ENCODE results near the gene EMSY. TPM values are rescaled to one million over a fixed set of nuclear protein-coding genes. Genes with fewer than 3 reads are reported as not detected.
"Not testable (repeated sequence)": the region's sequence is repeated elsewhere in the genome, so short reads cannot be mapped to it uniquely, and the experiment has no call there.

Gene EMSY
- total and polyA plus RNA-seq, 3 donors from 2014 or later = 23.1 to 45.5 (median 35.7) TPM

DNA sequence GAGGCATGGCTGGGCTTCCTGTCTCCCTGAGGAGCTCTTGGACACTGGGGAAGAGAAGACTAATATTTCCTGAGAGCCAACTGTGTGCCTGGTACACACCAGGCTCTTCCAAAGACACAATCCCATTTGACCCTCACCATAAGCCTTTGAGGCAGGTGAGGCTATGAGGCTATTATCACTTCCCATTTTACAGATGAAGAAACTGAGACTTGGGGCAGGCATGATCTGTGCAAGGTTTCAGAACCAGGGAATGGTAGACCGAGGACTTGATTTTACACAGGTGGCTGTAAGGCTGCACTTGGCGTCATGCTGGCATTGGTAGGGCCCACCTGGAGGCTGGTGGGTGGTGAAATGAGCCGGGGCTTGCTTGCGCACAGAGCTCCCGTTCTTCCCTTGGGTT lies 134.9 kb downstream of the EMSY start:
- TF ChIP-seq, protein P1, sequence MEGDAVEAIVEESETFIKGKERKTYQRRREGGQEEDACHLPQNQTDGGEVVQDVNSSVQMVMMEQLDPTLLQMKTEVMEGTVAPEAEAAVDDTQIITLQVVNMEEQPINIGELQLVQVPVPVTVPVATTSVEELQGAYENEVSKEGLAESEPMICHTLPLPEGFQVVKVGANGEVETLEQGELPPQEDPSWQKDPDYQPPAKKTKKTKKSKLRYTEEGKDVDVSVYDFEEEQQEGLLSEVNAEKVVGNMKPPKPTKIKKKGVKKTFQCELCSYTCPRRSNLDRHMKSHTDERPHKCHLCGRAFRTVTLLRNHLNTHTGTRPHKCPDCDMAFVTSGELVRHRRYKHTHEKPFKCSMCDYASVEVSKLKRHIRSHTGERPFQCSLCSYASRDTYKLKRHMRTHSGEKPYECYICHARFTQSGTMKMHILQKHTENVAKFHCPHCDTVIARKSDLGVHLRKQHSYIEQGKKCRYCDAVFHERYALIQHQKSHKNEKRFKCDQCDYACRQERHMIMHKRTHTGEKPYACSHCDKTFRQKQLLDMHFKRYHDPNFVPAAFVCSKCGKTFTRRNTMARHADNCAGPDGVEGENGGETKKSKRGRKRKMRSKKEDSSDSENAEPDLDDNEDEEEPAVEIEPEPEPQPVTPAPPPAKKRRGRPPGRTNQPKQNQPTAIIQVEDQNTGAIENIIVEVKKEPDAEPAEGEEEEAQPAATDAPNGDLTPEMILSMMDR (IDR thresholded peaks at IDR 0.05) = no peak
- TF ChIP-seq POLR2A (IDR thresholded peaks at IDR 0.05) = no peak
- 86 to 92% methylated on average over 2 to 5 of the region's 5 CpGs for WGBS, 2 donors
- Histone ChIP-seq H3K9me3 (no peaks in the 10 kb centered on the region), H3K36me3 (ENCODE audit: low read depth, missing control alignments) (no peaks in the 10 kb centered on the region), H3K27ac (peak overlapping the region in 1 of 2 donors; percentile 77), H3K4me3 (no peak overlapping the region), H3K27me3 (no peaks in the 10 kb centered on the region), H3K4me1 (peaks cover 4% of the 10 kb centered on the region)
- intact Hi-C loops (cut with DNase I; ENCODE audit: low total_unique reads) = no loop called here
- DNase-seq = no peak

DNA sequence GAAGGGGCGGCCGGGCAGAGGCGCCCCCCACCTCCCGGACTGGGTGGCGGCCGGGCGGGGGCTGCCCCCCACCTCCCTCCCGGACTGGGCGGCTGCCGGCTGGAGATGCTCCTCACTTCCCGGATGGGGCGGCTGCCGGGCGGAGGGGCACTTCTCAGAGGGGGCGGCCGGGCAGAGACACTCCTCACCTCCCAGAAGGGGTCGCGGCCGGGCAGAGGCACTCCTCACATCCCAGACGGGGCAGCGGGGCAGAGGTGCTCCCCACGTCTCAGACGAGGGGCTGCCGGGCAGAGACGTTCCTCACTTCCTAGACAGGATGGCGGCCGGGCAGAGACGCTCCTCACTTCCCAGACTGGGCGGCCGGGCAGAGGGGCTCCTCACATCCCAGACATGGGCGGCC lies 137.7 kb downstream of the EMSY start:
- DNase-seq; H3K27ac ChIP-seq; H3K4me1 ChIP-seq; H3K36me3 ChIP-seq (ENCODE audit: low read depth, missing control alignments); H3K27me3 ChIP-seq; H3K9me3 ChIP-seq; intact Hi-C loops (cut with DNase I; ENCODE audit: low total_unique reads): not testable (repeated sequence)
- peak overlapping the region; percentile 13 to 17 for H3K4me3 ChIP-seq
- 51 to 75% methylated on average over 3 to 27 of the region's 31 CpGs for WGBS, 2 donors

DNA sequence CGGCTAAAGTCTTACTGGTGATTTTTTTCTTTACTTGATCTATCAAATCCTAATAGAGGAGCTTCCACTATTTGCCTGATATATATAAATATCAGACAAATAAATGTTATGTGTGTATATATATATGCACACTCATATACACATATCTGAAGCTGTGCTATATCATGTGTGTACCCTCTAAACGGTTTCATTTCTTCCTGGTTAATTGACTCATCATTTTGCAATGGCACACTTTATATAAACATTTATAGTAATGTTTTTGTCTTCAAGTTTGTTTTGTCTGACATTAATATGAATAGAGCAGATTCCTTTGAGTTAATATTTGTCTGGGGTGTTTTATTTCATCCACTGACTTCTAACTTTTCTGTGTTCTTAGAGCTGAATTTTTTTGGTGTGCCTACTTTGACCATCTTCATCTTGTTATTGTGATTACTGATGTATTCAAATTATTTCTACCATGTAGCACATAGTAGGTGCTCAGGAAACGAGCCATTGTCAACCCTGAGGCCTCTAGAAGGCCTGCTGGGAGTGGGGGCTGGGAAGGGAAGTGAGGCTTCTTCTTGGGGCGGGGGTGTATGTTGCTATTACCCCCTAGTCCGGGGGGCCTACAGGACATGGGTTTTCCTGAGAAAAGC lies 143.1 kb downstream of the EMSY start:
- no peak for DNase-seq
- no peaks in the 10 kb centered on the region for H3K4me1 ChIP-seq
- peak overlapping the region in 1 of 2 donors; percentile 51 for H3K27ac ChIP-seq
- no peaks in the 10 kb centered on the region for H3K9me3 ChIP-seq
- TF ChIP-seq, protein P1 (IDR thresholded peaks at IDR 0.05) = no peak
- TF ChIP-seq POLR2A (IDR thresholded peaks at IDR 0.05) = no peak
- intact Hi-C loops (cut with DNase I; ENCODE audit: low total_unique reads) = no loop called here
- H3K36me3 ChIP-seq (ENCODE audit: low read depth, missing control alignments) = no peaks in the 10 kb centered on the region
- 53 to 85% methylated on average over 4 to 5 of the region's 5 CpGs for WGBS, 2 donors
- no peaks in the 10 kb centered on the region for H3K27me3 ChIP-seq
- H3K4me3 ChIP-seq = no peak overlapping the region

DNA sequence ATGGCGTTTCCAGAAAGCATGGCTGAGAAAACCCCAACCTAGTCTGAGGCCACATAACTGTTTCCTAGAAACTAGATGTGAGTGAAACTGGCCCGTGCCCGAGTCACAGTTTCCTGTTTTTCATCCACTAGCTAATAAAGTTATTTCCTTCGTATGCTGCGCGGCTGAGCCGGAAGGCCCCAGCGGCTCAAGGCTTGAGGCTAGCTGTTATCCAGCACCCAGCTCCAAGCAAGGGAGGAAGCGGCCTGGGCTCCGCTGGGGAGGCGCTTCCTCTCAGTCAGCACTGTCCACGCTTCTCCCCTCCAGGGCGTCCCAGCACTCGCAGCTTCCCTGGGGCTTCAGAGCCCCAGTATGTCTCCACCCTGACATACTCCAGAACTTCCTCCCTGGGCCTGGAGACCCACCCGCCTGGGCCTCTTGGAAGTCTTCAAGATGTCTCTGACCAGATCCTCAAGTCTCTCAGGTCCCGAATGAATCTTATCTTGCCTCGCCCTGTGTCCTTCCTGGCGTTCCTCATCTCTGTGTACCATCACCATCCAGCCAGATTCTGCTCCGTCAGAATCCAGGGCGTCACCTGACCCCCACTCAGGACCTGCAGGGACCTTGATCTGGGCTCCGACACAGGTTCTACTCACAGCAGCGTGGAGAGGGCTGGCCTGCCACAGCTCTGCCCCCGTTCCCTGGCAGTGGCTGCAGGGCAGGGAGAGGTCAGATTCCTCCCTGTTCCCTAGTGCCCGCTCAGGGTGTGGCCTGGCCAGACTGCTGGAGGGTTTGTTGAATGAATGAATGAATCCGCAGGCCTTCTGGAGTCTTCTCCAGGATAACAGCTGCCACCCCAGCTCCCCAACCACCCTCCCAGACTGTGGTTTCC lies 143.9 kb downstream of the EMSY start:
- Histone ChIP-seq H3K4me3 (no peak overlapping the region), H3K4me1 (no peaks in the 10 kb centered on the region), H3K36me3 (ENCODE audit: low read depth, missing control alignments) (no peaks in the 10 kb centered on the region), H3K9me3 (no peaks in the 10 kb centered on the region), H3K27ac (peak overlapping the region in 1 of 2 donors; percentile 51), H3K27me3 (no peaks in the 10 kb centered on the region)
- WGBS, 2 donors = 68 to 76% methylated on average over 21 to 22 of the region's 25 CpGs
- TF ChIP-seq, protein P1 (IDR thresholded peaks at IDR 0.05) = no peak
- TF ChIP-seq POLR2A (IDR thresholded peaks at IDR 0.05) = no peak
- intact Hi-C loops (cut with DNase I; ENCODE audit: low total_unique reads) = no loop called here
- DNase-seq = no peak

DNA sequence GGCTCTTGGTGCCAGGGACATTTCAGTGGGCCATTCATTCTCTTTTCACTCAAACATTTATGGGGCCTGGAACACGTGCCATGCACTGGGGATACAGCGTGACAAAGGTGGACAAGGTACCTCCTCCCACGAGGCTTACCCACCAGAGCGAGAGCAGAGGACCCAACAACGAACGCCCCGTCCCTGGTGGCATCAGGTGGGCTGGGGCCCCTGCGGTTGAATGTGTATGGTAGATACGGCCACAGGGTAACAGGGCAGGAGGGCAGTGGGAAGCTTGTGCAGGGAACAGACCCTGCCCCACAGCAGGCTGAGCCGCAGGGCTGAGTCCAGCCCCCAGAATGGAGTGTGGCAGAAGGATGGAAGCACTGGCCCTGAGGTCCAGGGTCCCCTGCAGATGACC lies 144.7 kb downstream of the EMSY start:
- intact Hi-C loops (cut with DNase I; ENCODE audit: low total_unique reads) = no loop called here
- H3K27ac ChIP-seq = no peak overlapping the region
- no peak for TF ChIP-seq POLR2A (IDR thresholded peaks at IDR 0.05)
- TF ChIP-seq, protein P1 (IDR thresholded peaks at IDR 0.05) = no peak
- WGBS, 2 donors = 98% methylated on average over 9 to 10 of the region's 10 CpGs
- H3K27me3 ChIP-seq = no peaks in the 10 kb centered on the region
- no peaks in the 10 kb centered on the region for H3K4me1 ChIP-seq
- DNase-seq = no peak
- H3K9me3 ChIP-seq = no peaks in the 10 kb centered on the region
- no peak overlapping the region for H3K4me3 ChIP-seq
- no peaks in the 10 kb centered on the region for H3K36me3 ChIP-seq (ENCODE audit: low read depth, missing control alignments)

Data from testis (tissue), 3 donors.